PC-9 (cell line): ENCODE results near the gene MADCAM1. TPM values are rescaled to one million over a fixed set of nuclear protein-coding genes. Genes with fewer than 3 reads are reported as not detected.

Experiments
- BruUV-seq: library from RNA; stranded (reverse); fragments of 400-500 nt; replicated peaks from 2 replicates; lab custom pipeline; 2021; lab: Mats Ljungman, UMichigan
- CTCF ChIA-PET: fragments of 300-600 bp; sonication (Branson Sonifier 250); formaldehyde crosslinking; loops from one replicate; lab custom pipeline; 2022; ENCODE audit warnings: antibody characterized with exemption; lab: Charles Lee
- POLR2A ChIA-PET: fragments of 300-600 bp; sonication (Branson Sonifier 250); formaldehyde crosslinking; loops from one replicate; lab custom pipeline; 2022; ENCODE audit warnings: antibody characterized with exemption; ENCODE audit not compliant: unreplicated experiment; lab: Charles Lee
- DNase-seq, 2 experiments: peaks; one replicate each; pipeline versions ENCODE4 v3.0.0 to v3.0.0-alpha.2; 2015 to 2022; ENCODE audit warnings: mixed read lengths in 1 of 2
- H2AFZ ChIP-seq: fragments of 200-600 bp; sonication (generic); 2 replicates; pipeline ENCODE4 v1.8.1; 2017; ENCODE audit warnings: antibody characterized with exemption
- H3F3A ChIP-seq: fragments of 200-600 bp; sonication (generic); 2 replicates; pipeline ENCODE4 v1.8.1; 2017; ENCODE audit warnings: antibody characterized with exemption, mild to moderate bottlenecking, low read depth; ENCODE audit not compliant: insufficient read depth
- H3K27ac ChIP-seq: fragments of 200-600 bp; sonication (generic); 2 replicates; pipeline ENCODE4 v1.6.1; 2016; ENCODE audit warnings: mixed run types
- H3K27me3 ChIP-seq: fragments of 200-600 bp; sonication (generic); 2 replicates; pipeline ENCODE4 v1.6.1; 2016; ENCODE audit warnings: low read depth, mixed run types; ENCODE audit not compliant: insufficient read depth
- H3K36me3 ChIP-seq: fragments of 200-600 bp; sonication (generic); 2 replicates; pipeline ENCODE4 v1.6.1; 2016; ENCODE audit warnings: low read depth, mixed run types
- H3K4me1 ChIP-seq: fragments of 200-600 bp; sonication (generic); replicated peaks from 2 replicates; pipeline ENCODE4 v1.6.1; 2016; ENCODE audit warnings: mixed run types; ENCODE audit not compliant: insufficient read depth
- H3K4me2 ChIP-seq: fragments of 200-600 bp; sonication (generic); 2 replicates; pipeline ENCODE4 v1.6.1; 2017; ENCODE audit warnings: mixed run types
- H3K4me3 ChIP-seq: fragments of 200-600 bp; sonication (generic); 2 replicates; pipeline ENCODE4 v1.6.1; 2016; ENCODE audit warnings: mixed run types
- H3K79me2 ChIP-seq: fragments of 200-600 bp; sonication (generic); 2 replicates; pipeline ENCODE4 v1.6.1; 2017; ENCODE audit warnings: low read depth, mixed run types
- H3K9me2 ChIP-seq: fragments of 200-600 bp; sonication (generic); 2 replicates; pipeline ENCODE4 v1.8.1; 2017; ENCODE audit warnings: mild to moderate bottlenecking; ENCODE audit not compliant: insufficient read depth
- H3K9me3 ChIP-seq: fragments of 200-600 bp; sonication (generic); 2 replicates; pipeline ENCODE4 v1.8.1; 2016; ENCODE audit warnings: low read depth; ENCODE audit not compliant: insufficient read depth
- H4K20me1 ChIP-seq: fragments of 200-600 bp; sonication (generic); 2 replicates; pipeline ENCODE4 v1.8.1; 2017; ENCODE audit not compliant: insufficient read depth
- EZH2 ChIP-seq: fragments of 200-600 bp; sonication (generic); IDR thresholded peaks from 2 replicates; pipeline ENCODE4 v1.8.0; 2017; ENCODE audit warnings: antibody characterized with exemption, low read depth
- intact Hi-C: fragments of 100-400 bp; cut with micrococcal nuclease; formaldehyde crosslinking; loops from one replicate; pipeline ENCODE4 v1.10.0; 2022; ENCODE audit not compliant: unreplicated experiment
- total RNA-seq: library from RNA; stranded (reverse); gene quantifications from 2 replicates; pipeline ENCODE4 v1.2.3, GENCODE V29; 2021
- TF ChIP-seq, protein P1 (sequence below): fragments of 200-600 bp; sonication (generic); conservative IDR thresholded peaks from 2 replicates; pipeline ENCODE4 v1.6.1; 2017; ENCODE audit warnings: mixed run types, antibody characterized with exemption, mild to moderate bottlenecking, moderate library complexity

Gene MADCAM1
- total RNA-seq, 1 experiment from 2014 or later = 1.1 TPM

DNA sequence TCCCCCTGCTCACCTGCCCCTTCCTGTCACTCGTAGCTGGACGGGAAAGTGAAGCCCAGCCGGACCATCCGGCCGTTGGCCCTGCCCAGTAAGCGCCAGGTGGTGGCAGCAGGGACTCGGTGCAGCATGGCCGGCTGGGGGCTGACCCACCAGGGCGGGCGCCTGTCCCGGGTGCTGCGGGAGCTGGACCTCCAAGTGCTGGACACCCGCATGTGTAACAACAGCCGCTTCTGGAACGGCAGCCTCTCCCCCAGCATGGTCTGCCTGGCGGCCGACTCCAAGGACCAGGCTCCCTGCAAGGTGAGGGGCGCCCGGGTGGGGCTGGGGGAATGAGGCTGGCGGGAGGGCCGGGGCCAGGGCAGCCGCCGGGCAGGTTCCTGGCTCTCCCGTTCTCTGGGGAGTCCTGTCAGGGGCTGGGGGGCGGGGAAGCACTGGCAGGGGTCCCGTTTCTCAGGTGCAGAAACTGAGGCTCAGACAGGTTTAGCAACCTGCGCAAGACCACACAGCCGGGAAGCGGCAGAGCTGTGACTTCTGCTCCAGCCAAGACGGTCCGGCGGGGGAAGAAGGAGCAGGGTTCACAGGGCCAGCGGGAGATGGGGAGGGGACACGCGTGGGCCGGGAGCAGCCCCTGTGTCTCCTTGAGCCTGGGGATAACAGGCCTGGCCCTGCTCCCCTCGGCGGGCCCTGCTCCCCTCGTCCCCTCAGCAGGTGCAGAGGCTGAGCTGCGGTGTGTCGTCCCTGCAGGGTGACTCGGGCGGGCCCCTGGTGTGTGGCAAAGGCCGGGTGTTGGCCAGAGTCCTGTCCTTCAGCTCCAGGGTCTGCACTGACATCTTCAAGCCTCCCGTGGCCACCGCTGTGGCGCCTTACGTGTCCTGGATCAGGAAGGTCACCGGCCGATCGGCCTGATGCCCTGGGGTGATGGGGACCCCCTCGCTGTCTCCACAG lies 52.9 kb downstream of the MADCAM1 start:
- ChIA-PET POLR2A (no interaction called here), CTCF (no interaction called here)
- Histone ChIP-seq H3F3A (no peaks in the 10 kb centered on the region), H3K9me3 (no peaks in the 10 kb centered on the region), H4K20me1 (no peaks in the 10 kb centered on the region), H3K4me2 (no peak overlapping the region), H2AFZ (no peak overlapping the region), H3K79me2 (no peaks in the 10 kb centered on the region), H3K4me3 (no peak overlapping the region), H3K27ac (no peak overlapping the region), H3K27me3 (no peaks in the 10 kb centered on the region), H3K36me3 (no peaks in the 10 kb centered on the region), H3K9me2 (no peaks in the 10 kb centered on the region), H3K4me1 (no peaks in the 10 kb centered on the region)
- intact Hi-C loops = no loop called here
- TF ChIP-seq, protein P1, sequence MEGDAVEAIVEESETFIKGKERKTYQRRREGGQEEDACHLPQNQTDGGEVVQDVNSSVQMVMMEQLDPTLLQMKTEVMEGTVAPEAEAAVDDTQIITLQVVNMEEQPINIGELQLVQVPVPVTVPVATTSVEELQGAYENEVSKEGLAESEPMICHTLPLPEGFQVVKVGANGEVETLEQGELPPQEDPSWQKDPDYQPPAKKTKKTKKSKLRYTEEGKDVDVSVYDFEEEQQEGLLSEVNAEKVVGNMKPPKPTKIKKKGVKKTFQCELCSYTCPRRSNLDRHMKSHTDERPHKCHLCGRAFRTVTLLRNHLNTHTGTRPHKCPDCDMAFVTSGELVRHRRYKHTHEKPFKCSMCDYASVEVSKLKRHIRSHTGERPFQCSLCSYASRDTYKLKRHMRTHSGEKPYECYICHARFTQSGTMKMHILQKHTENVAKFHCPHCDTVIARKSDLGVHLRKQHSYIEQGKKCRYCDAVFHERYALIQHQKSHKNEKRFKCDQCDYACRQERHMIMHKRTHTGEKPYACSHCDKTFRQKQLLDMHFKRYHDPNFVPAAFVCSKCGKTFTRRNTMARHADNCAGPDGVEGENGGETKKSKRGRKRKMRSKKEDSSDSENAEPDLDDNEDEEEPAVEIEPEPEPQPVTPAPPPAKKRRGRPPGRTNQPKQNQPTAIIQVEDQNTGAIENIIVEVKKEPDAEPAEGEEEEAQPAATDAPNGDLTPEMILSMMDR = no peak
- TF ChIP-seq EZH2 = no peak
- BruUV-seq = no TSS peak
- no peak for DNase-seq

DNA sequence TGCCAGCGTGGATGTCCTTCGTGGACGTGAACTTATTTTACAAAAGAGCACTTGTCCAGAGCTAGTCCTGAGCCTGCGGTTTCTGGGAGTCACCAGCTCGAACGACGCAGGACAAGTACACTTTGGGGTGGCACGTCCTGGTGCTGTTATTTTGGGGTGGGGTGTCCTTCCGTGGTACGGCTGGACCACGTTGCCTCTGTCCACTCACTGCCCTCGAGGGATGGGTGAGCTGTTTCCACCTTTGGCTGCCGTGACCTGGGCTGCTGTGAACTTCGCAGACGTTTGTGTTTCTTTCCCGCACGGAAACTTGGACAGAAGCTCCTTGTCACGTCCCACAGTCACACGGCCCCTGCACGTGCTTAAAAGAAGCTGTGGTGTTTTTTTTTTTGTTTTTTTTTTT lies 58.5 kb downstream of the MADCAM1 start:
- CTCF ChIA-PET = interaction anchor here (0.5 kb wide), 1 partner anchor 304 kb away, joined by 5 read pairs; no protein-coding TSS in a partner anchor
- no peaks in the 10 kb centered on the region for H3K9me2 ChIP-seq
- no peaks in the 10 kb centered on the region for H4K20me1 ChIP-seq
- H2AFZ ChIP-seq = no peak overlapping the region
- H3K36me3 ChIP-seq = no peaks in the 10 kb centered on the region
- H3F3A ChIP-seq = peaks cover 13% of the 10 kb centered on the region; the same call in 1 of the 2 replicates
- no peak overlapping the region for H3K27ac ChIP-seq
- no peaks in the 10 kb centered on the region for H3K27me3 ChIP-seq
- H3K4me3 ChIP-seq = no peak overlapping the region
- intact Hi-C loops = no loop called here
- no peaks in the 10 kb centered on the region for H3K79me2 ChIP-seq
- H3K9me3 ChIP-seq = no peaks in the 10 kb centered on the region
- H3K4me1 ChIP-seq = peaks cover 24% of the 10 kb centered on the region
- BruUV-seq = no TSS peak
- no peak for DNase-seq
- TF ChIP-seq EZH2 = no peak
- TF ChIP-seq, protein P1 = no peak
- POLR2A ChIA-PET = no interaction called here
- H3K4me2 ChIP-seq = no peak overlapping the region

Other genes starting within 250 kb of the MADCAM1 start
- 143 and 146 TPM in 2 replicates for gene PLPP2, start 205.1 kb upstream of the MADCAM1 start, total RNA-seq
- 23.3 and 25.2 TPM in 2 replicates for gene MIER2, start 151.7 kb upstream of the MADCAM1 start, total RNA-seq
- gene C2CD4C, start 87.3 kb upstream of the MADCAM1 start, total RNA-seq = 1.2 and 2.1 TPM in 2 replicates
- gene SHC2, start 35.5 kb upstream of the MADCAM1 start, total RNA-seq = 0.70 and 0.73 TPM in 2 replicates
- gene TPGS1, start 11.0 kb downstream of the MADCAM1 start, total RNA-seq = 13.8 and 25.7 TPM in 2 replicates
- gene CDC34, start 35.3 kb downstream of the MADCAM1 start, total RNA-seq = 93.3 and 98.2 TPM in 2 replicates
- gene GZMM, start 47.6 kb downstream of the MADCAM1 start, total RNA-seq = 0.39 and 0.88 TPM in 2 replicates
- gene BSG, start 76.1 kb downstream of the MADCAM1 start, total RNA-seq = 772 and 823 TPM in 2 replicates
- 1.5 and 2.0 TPM in 2 replicates for gene HCN2, start 93.4 kb downstream of the MADCAM1 start, total RNA-seq
- 46.4 and 57.1 TPM in 2 replicates for gene POLRMT, start 137.1 kb downstream of the MADCAM1 start, total RNA-seq
- 0.35 TPM in 1 of 2 replicates, not detected in the other for gene FGF22, start 143.4 kb downstream of the MADCAM1 start, total RNA-seq
- gene RNF126, start 166.7 kb downstream of the MADCAM1 start, total RNA-seq = 54.4 and 63.7 TPM in 2 replicates
- gene FSTL3, start 179.9 kb downstream of the MADCAM1 start, total RNA-seq = 40.9 and 85.1 TPM in 2 replicates
- not detected in 2 replicates for gene PRSS57, start 199.0 kb downstream of the MADCAM1 start, total RNA-seq
- gene PALM, start 212.4 kb downstream of the MADCAM1 start, total RNA-seq = 1.8 and 6.1 TPM in 2 replicates